ENCODE results near the gene TRAF2.

DNA sequence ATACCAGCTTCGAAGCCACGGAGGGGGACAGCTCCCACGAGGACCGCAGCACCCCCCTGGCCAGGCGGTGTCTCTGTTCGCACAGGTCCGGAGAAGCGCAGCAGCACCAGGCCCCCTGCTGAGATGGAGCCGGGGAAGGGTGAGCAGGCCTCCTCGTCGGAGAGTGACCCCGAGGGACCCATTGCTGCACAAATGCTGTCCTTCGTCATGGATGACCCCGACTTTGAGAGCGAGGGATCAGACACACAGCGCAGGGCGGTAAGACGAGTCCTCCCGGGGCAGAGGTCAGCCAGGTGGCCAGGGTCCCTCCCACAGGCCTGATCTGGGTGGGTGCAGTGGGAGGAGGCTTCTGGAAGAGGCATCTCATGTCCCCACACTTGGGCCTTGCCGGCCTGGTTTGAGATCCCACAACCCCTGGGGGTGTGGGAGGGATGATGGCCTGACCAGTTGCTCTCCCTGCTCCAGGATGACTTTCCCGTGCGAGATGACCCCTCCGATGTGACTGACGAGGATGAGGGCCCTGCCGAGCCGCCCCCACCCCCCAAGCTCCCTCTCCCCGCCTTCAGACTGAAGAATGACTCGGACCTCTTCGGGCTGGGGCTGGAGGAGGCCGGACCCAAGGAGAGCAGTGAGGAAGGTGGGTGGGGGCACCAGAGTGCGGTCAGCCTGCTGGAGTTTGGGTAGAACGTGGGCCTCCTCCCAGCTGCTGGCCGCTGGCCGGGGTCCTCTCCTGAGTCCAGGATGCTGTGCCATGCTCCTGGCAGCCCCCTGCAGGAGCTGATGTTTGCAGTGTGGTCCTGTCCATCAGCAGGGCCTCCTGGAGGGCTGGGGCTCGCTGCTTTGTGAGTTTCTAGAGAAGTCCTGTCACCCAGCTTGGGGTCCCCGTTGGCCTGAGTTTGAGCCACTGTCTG, 46.8 kb upstream of the TRAF2 start:
- TF ChIP-seq, protein P1, sequence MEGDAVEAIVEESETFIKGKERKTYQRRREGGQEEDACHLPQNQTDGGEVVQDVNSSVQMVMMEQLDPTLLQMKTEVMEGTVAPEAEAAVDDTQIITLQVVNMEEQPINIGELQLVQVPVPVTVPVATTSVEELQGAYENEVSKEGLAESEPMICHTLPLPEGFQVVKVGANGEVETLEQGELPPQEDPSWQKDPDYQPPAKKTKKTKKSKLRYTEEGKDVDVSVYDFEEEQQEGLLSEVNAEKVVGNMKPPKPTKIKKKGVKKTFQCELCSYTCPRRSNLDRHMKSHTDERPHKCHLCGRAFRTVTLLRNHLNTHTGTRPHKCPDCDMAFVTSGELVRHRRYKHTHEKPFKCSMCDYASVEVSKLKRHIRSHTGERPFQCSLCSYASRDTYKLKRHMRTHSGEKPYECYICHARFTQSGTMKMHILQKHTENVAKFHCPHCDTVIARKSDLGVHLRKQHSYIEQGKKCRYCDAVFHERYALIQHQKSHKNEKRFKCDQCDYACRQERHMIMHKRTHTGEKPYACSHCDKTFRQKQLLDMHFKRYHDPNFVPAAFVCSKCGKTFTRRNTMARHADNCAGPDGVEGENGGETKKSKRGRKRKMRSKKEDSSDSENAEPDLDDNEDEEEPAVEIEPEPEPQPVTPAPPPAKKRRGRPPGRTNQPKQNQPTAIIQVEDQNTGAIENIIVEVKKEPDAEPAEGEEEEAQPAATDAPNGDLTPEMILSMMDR (IDR thresholded peaks at IDR 0.05), result no peak
- no peak for TF ChIP-seq POLR2A (IDR thresholded peaks at IDR 0.05)

All from right lobe of liver (tissue), 4 donors.